Stimulated activated CD8-positive, alpha-beta memory T cell treated with anti-CD3 and anti-CD28 coated beads, Interleukin-15, amount 100 ng/mL, for 4 hours (primary cell): ENCODE data around the gene MRM3.
"Not testable (repeated sequence)": the region's sequence is repeated elsewhere in the genome, so short reads cannot be mapped to it uniquely, and the experiment has no call there.

Source experiments
- DNase-seq, 2 donors: peaks; one replicate each; pipeline ENCODE4 v3.0.0-alpha.2; 2020; ENCODE audit warnings: low read depth in 2 of 2

The MRM3 gene

GRCh38 chr17:824378-824777, 42.2 kb downstream of the MRM3 start:
- DNase-seq, result no peak

GRCh38 chr17:825216-825615, 43.1 kb downstream of the MRM3 start:
- DNase-seq, result no peak

- no peak for DNase-seq
Measured at GRCh38 chr17:826778-827177, 44.6 kb downstream of the MRM3 start.

GRCh38 chr17:828761-829160, 46.6 kb downstream of the MRM3 start:
- no peak for DNase-seq

GRCh38 chr17:829614-830013, 47.5 kb downstream of the MRM3 start:
- not testable (repeated sequence) for DNase-seq

GRCh38 chr17:830381-830780, 48.2 kb downstream of the MRM3 start:
- no peak for DNase-seq

- DNase-seq, result no peak
Measured at GRCh38 chr17:830950-831349, 48.8 kb downstream of the MRM3 start.

- DNase-seq, result no peak
Measured at GRCh38 chr17:834136-834535, 52.0 kb downstream of the MRM3 start.

GRCh38 chr17:835263-835662, 53.1 kb downstream of the MRM3 start:
- no peak for DNase-seq

GRCh38 chr17:835721-836120, 53.6 kb downstream of the MRM3 start:
- not testable (repeated sequence) for DNase-seq

- no peak for DNase-seq
Measured at GRCh38 chr17:836151-836550, 54.0 kb downstream of the MRM3 start.

GRCh38 chr17:838486-838885, 56.3 kb downstream of the MRM3 start:
- no peak for DNase-seq

GRCh38 chr17:841313-841712, 59.2 kb downstream of the MRM3 start:
- DNase-seq, result no peak
